LNCAP (cell line): ENCODE data around the gene KLHDC3.

Experiments used
- TF ChIP-seq, protein P1 (sequence below): fragments of 450-650 bp; IDR thresholded peaks from 2 replicates; pipeline ENCODE4 v1.5.1; 2017; ENCODE audit warnings: mild to moderate bottlenecking

Gene KLHDC3

DNA sequence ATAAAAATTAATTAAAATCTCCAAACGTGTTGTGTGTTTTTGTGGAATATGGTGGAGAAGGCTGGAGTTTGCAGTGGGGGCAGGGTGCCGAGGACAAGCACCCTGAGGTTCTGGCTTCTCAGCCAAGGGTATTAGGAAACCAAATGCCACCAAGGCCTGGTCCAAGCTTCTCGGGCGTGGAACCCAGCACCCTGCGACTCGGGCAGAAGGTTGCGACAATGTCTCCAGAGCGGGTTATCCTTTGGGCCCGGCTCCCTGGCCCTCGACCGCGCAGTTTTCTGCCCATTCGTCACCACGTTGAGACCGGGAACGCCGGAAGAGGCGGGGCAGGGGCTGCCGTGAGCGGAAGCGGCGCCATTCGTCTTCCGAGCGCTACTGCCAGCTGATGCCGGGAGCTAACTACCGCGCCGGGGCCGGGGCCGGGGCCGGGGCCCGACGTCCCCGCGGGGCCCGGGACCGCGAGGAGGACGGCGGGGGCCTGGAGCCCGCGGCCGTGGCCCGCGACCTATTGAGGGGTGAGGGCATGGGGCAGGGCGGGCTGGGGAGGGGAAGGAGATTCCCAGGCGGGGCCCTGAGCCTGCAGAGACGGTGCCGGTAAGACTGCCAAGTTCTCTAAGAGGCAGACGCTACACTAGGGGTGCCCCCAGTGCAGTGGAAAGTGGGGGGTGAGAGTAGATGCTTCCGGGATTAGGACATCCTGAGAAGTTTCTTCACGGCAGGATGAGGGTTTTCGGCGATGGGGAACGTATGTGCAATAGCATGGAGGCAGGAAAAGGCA, 7.4 kb downstream of the KLHDC3 start, which contains the start of gene RRP36:
TSS of gene RRP36 (plus strand) at position 354 of the 778 bp plus-strand sequence. CDS start at position 386, 32 bp downstream.
- TF ChIP-seq, protein P1, sequence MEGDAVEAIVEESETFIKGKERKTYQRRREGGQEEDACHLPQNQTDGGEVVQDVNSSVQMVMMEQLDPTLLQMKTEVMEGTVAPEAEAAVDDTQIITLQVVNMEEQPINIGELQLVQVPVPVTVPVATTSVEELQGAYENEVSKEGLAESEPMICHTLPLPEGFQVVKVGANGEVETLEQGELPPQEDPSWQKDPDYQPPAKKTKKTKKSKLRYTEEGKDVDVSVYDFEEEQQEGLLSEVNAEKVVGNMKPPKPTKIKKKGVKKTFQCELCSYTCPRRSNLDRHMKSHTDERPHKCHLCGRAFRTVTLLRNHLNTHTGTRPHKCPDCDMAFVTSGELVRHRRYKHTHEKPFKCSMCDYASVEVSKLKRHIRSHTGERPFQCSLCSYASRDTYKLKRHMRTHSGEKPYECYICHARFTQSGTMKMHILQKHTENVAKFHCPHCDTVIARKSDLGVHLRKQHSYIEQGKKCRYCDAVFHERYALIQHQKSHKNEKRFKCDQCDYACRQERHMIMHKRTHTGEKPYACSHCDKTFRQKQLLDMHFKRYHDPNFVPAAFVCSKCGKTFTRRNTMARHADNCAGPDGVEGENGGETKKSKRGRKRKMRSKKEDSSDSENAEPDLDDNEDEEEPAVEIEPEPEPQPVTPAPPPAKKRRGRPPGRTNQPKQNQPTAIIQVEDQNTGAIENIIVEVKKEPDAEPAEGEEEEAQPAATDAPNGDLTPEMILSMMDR, result no peak

DNA sequence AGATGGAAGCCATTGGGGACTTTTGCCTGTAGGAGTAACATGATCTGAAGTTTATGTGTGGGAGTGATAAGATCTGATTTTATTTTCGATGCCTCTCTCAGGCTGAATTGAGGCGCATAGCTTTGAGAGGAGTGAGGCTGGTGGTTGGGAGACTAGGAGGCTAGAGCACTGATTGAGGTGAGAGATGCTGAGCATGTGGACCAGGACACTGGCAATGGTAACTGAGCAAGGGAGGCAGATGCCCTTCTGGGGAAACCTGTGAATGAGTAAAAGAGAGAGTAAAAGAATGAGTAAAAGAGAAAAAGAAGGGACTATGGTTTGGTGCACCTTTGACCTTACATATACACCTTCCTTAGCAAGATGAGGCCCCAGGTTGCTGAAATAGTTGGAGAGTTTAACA, 10.4 kb downstream of the KLHDC3 start:
- TF ChIP-seq, protein P1, result no peak

DNA sequence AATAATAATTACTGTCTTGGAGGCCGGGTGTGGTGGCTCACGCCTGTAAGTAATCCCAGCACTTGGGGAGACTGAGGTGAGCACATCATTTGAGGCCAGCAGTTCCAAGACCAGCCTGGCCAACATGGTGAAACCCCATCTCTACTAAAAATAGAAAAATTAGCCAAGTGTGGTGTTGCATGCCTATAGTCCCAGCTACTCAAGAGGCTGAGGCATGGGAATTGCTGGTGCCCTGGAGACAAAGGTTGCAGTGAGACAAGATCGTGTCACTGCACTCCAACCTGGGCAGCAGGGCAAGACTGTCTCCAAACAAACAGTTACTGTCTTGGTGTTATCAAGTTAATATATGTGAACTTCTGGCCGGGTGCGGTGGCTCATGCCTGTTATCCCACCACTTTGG, 12.3 kb downstream of the KLHDC3 start:
- TF ChIP-seq, protein P1, result no peak

DNA sequence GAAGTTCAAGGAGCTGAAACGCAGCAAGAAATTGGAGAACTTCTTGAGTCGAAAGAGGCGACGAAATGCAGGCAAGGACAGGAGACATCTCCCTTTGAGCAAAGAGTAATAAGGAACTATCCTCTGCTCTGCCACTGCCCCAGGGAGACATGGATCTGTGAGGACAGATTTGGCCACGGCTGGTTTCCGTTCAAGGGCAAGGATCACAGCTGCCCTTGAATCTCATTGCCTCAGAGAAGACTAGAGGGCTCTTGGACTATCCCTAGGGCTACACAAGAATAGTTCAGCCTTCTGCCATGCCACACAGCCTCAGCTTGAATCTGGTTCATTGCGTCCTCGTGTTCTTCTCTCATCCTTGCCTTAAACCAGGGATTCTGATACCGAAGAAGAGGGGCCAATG, 15.1 kb downstream of the KLHDC3 start:
- TF ChIP-seq, protein P1, result no peak

DNA sequence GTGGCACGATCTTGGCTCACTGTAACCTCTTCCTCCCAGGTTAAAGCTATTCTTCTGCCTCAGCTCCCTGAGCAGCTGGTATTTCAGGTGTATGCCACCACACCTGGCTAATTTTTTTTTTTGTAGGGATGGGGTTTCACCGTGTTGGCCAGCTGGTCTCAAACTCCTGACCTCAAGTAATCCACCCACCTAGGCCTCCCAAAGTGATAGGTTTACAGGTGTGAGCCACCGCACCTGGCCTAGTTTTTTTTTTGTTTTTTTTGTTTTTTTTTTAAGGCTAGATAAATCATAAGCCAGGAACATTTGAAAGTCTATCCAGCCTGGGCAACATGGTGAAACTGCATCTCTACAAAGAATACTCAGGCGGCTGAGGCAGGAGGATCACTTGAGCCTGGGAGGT, 18.3 kb downstream of the KLHDC3 start:
- TF ChIP-seq, protein P1, result no peak

DNA sequence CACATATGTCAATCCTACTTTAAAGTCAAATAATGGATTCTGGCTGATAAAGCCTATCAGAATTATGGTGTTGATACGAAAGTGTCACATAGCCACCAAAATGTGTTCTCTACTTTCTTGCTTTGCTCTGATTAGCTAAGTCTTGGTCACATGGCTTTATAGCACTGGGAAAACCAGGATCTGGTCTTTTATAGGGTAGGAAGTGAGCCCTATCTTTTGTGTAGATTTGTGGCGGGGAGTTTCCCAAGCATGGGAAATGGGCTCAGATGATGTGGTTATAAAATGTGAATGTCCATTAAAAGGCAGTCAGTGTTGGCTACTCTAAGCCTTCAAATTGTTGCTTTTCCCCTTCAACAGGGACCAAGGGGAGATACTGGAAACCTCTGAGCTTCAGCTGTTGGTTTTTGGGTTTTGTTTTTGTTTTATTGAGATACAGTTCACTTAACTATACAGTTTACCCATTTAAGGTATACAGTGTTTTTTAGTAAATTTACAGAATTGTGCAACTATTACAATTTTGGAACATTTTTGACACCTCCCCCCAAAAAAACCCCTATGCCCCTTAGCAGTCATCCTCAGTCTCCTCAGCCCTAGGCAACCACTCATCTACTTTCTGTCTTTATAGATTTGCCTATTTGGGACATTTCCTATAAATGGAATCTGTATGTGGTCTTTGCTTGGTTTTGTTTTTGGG, 19.6 kb downstream of the KLHDC3 start:
- TF ChIP-seq, protein P1, result no peak

DNA sequence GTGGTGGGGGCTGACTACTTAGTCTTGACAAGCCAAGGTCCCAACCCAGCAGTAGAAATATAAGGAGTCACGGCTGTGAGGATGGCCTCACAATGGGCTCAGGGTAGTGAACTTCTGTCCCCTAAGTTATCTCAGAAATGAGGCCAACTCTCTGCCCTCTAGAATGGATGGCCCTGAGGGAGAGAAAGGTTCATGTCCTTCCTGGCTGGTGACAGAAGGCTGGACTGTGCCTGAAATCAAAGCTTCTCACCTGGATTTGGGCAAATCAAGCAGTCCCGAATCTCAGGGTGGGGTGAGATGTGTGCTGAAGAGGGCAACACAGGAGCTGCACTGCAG, 20.1 kb downstream of the KLHDC3 start:
- TF ChIP-seq, protein P1, result no peak
